Cardiac muscle cell (in vitro differentiated cells and primary cell): ENCODE results near the gene NETO2. TPM values are rescaled to one million over a fixed set of nuclear protein-coding genes. Genes with fewer than 3 reads are reported as not detected.

Source experiments
- DNase-seq, 2 donors: peaks; one replicate each; pipeline versions ENCODE4 v3.0.0 to v3.0.0-alpha.2; 2010 to 2017; ENCODE audit warnings: low read depth in 1 of 2, low spot score in 1 of 2
- H3K27ac ChIP-seq: fragments of 200-600 bp; sonication (generic); 2 replicates; pipeline ENCODE4 v1.5.1; 2016
- H3K27me3 ChIP-seq: fragments of 200-600 bp; sonication (generic); 2 replicates; pipeline ENCODE4 v1.6.0; 2016; ENCODE audit warnings: control low read depth
- H3K36me3 ChIP-seq: fragments of 200-600 bp; sonication (generic); 2 replicates; pipeline ENCODE4 v1.5.1; 2016; ENCODE audit warnings: control low read depth
- H3K4me1 ChIP-seq: fragments of 200-600 bp; sonication (generic); 2 replicates; pipeline ENCODE4 v1.8.1; 2017; ENCODE audit warnings: low read depth, mild to moderate bottlenecking, mixed run types
- H3K4me3 ChIP-seq: fragments of 200-600 bp; sonication (generic); 2 replicates; pipeline ENCODE4 v1.5.1; 2016; ENCODE audit warnings: mild to moderate bottlenecking
- H3K9me3 ChIP-seq: fragments of 200-600 bp; sonication (generic); 2 replicates; pipeline ENCODE4 v1.5.1; 2017; ENCODE audit warnings: low read depth, mild to moderate bottlenecking, control low read depth
- polyA plus RNA-seq: library from polyadenylated mRNA; unstranded; fragments of >200 nt; fragmentation: Nextera tagmentation; extraction: Ambion mirVana; gene quantifications from 2 replicates; pipeline ENCODE4 v1.2.1, GENCODE V29; 2016
- total RNA-seq: library from RNA; depleted of rRNA; stranded (reverse); fragments of >200 nt; gene quantifications from 2 replicates; pipeline ENCODE4 v1.2.3, GENCODE V29; 2016
- TF ChIP-seq, protein P1 (sequence below): IDR thresholded peaks from 2 replicates; pipeline ENCODE4 v1.5.1; 2012; ENCODE audit warnings: low read depth, mild to moderate bottlenecking, low read length

NETO2 gene
- total and polyA plus RNA-seq, 2 experiments from 2014 or later, result 12.7 to 19.0 TPM

DNA sequence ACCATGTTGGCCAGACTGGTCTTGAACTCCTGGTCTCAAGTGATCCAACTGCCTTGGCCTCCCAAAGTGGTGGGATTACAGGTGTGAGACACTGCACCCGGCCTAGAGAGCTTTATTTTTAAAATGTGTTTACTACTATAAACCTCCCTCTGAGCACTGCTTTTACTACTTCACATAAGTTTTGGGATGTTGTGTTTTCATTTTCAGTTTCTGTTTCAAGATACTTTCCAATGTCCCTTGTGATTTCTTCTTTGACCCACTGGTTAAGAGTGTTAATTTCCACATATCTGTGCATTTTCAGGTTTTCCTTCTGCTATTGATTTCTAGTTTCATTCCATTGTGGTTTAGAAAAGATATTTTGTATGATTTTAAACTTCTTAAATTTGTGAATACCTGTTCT, 74.4 kb downstream of the NETO2 start:
- H3K4me3 ChIP-seq, result no peak overlapping the region
- DNase-seq, result no peak
- H3K9me3 ChIP-seq, result no peaks in the 10 kb centered on the region
- no peak overlapping the region for H3K27ac ChIP-seq
- no peaks in the 10 kb centered on the region for H3K36me3 ChIP-seq
- no peaks in the 10 kb centered on the region for H3K4me1 ChIP-seq
- TF ChIP-seq, protein P1, sequence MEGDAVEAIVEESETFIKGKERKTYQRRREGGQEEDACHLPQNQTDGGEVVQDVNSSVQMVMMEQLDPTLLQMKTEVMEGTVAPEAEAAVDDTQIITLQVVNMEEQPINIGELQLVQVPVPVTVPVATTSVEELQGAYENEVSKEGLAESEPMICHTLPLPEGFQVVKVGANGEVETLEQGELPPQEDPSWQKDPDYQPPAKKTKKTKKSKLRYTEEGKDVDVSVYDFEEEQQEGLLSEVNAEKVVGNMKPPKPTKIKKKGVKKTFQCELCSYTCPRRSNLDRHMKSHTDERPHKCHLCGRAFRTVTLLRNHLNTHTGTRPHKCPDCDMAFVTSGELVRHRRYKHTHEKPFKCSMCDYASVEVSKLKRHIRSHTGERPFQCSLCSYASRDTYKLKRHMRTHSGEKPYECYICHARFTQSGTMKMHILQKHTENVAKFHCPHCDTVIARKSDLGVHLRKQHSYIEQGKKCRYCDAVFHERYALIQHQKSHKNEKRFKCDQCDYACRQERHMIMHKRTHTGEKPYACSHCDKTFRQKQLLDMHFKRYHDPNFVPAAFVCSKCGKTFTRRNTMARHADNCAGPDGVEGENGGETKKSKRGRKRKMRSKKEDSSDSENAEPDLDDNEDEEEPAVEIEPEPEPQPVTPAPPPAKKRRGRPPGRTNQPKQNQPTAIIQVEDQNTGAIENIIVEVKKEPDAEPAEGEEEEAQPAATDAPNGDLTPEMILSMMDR, result no peak
- H3K27me3 ChIP-seq, result no peaks in the 10 kb centered on the region

DNA sequence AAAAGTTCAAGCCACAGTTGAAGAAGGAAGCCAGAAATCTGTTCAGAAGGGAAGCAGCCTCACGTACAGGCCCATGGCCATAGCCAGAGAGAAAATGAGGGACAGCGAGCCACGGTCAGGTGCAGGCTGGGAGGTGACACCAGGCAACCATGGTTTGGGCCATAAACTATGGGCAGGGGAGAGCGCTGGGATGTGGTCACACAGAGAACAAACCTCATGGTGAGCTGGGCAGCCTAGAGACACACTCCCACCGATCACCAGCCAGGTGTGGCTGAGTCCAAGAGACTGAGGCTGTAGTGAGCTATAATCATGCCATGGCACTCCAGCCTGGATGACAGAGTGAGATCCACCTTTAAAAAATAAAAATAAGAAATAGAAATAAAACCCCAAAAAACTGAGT, 76.5 kb downstream of the NETO2 start:
- no peak for DNase-seq
- Histone ChIP-seq H3K4me1 (no peaks in the 10 kb centered on the region), H3K4me3 (no peak overlapping the region), H3K27me3 (no peaks in the 10 kb centered on the region), H3K36me3 (no peaks in the 10 kb centered on the region), H3K27ac (no peak overlapping the region), H3K9me3 (no peaks in the 10 kb centered on the region)
- TF ChIP-seq, protein P1, result no peak

DNA sequence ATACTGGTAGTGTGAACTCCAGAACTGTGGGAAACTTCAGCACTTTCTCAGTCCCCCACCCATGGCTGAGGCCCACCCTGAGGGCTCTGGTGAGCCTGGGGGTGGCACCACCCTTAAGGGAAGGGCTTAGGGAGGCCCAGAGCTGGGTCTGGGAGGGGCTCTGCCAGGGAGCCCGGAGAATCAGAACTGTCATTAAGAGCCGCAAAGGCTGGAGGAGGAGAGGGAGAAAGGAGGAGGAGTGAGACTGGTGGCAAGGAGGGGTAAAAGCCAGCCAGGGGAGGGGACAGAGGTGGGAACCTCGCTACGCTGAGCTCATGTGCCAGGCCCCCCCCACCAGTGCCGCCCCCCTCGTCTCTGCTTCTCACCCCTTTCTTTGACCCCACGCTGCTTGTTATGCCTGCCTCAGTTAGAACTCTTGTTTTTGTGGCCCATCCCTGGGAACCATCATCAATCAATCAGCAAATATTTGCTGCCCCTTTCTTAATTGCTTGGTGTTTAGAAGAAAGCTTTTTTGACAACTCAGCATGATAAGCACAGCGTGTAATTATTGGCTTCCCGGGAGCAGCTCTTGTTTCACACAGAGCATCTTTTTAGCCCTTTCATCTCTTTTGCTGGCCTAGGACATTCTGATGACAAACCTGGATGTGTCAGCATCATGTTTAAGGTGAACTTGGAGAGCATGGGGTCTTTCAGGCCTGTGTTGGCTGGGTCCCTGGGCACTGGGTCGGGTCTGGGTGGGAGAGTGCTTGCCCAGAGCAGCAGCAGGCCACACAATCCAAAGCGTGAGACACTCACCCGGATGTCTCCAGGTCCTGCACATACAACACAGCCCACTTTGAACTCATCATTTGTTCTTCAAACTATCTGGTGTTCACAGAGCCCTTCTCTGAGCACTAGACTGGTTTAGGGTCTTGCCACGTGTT, 77.7 kb downstream of the NETO2 start:
- no peak overlapping the region for H3K4me3 ChIP-seq
- no peaks in the 10 kb centered on the region for H3K27me3 ChIP-seq
- no peaks in the 10 kb centered on the region for H3K4me1 ChIP-seq
- H3K36me3 ChIP-seq, result no peaks in the 10 kb centered on the region
- no peak overlapping the region for H3K27ac ChIP-seq
- no peak for DNase-seq
- H3K9me3 ChIP-seq, result no peaks in the 10 kb centered on the region
- TF ChIP-seq, protein P1, result no peak

DNA sequence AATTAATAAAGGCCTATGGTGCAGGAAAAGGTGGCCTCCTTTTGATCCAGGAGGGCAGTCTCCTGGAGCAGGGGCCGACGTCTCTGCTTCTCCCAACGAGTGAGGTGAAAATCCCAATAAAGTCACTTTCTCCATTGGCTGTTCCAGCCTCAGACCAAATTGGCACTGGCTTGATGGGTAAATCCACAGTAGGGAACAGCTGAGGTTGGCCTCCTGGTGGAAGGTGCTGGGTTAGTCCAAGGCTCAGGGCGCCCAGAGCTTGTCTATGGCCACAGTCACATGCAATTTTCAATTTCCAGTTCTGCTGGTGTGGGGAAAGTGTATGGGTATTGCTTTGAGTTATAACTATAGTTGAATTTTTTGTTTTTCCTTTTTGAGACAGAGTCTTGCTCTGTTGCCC, 79.0 kb downstream of the NETO2 start:
- Histone ChIP-seq H3K36me3 (no peaks in the 10 kb centered on the region), H3K4me3 (no peak overlapping the region), H3K27ac (no peak overlapping the region), H3K27me3 (no peaks in the 10 kb centered on the region), H3K4me1 (no peaks in the 10 kb centered on the region), H3K9me3 (no peaks in the 10 kb centered on the region)
- no peak for DNase-seq
- TF ChIP-seq, protein P1, result no peak

DNA sequence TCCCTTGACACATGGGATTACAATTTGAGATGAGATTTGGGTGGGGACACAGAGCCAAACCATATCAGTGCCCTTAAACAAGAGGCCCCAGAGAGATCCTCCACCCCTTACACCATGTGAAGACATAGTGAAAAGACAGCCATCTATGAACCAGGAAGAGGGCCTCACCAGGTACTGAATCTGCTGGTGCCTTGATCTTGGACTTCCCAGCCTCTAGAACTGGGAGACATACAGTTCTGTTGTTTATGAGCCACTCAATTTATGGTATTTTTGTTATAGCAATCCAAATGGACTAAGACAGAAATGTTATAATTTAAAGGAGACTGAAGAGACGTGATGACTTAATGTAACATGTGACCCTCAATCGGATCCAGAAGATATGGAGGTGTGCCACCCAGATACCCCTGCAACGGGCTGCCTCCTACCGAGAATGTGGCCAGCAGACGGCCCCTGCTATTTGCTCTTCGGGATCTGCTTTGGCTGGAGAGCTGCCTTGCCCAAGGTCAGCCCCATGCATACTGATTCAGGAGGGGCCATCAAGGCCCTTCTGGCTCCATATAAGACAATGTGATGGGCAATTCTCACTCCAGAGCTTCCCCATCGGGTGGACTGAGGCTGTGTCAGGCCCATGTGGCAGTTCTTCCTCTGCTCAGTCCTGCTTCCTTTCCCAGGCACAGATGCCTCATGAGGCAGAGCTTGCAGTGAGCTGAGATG, 80.6 kb downstream of the NETO2 start:
- Histone ChIP-seq H3K36me3 (no peaks in the 10 kb centered on the region), H3K27ac (no peak overlapping the region), H3K27me3 (no peaks in the 10 kb centered on the region), H3K4me3 (no peak overlapping the region), H3K4me1 (no peaks in the 10 kb centered on the region), H3K9me3 (no peaks in the 10 kb centered on the region)
- TF ChIP-seq, protein P1, result no peak
- DNase-seq, result no peak
